Lung (tissue), 12 donors: ENCODE data around the gene RBM8A. TPM values are rescaled to one million over a fixed set of nuclear protein-coding genes. Genes with fewer than 3 reads are reported as not detected.
A peak's percentile ranks its signal among the peaks of the same experiment; 100 is the strongest.

Source experiments
- ATAC-seq: fragments of 200-7000 bp; cut with Tn5 transposase; one replicate; pipeline ENCODE4 v1.9.1; 2020; ENCODE audit warnings: moderate number of reproducible peaks; ENCODE audit not compliant: insufficient read depth, low FRiP score
- DNase-seq, 3 donors: peaks; one replicate each; pipeline ENCODE4 v3.0.0-alpha.2; 2013 to 2017
- H3K27ac ChIP-seq, 2 donors: one replicate each; pipeline ENCODE4 v1.5.1; 2013; ENCODE audit warnings: mild to moderate bottlenecking in 2 of 2, moderate library complexity in 2 of 2, control low read depth in 1 of 2, inconsistent platforms in 1 of 2, low read depth in 1 of 2, low read length in 1 of 2
- H3K27me3 ChIP-seq, 3 donors: one replicate each; pipeline ENCODE4 v1.5.1; 2013; ENCODE audit warnings: low read length in 2 of 3; ENCODE audit not compliant: control insufficient read depth in 3 of 3, insufficient read depth in 3 of 3
- H3K36me3 ChIP-seq, 4 donors: one replicate each; pipeline ENCODE4 v1.5.1; 2013; ENCODE audit warnings: low read length in 4 of 4, mild to moderate bottlenecking in 1 of 4, moderate library complexity in 1 of 4; ENCODE audit not compliant: control insufficient read depth in 4 of 4, insufficient read depth in 4 of 4
- H3K4me1 ChIP-seq, 5 donors: one replicate each; pipeline ENCODE4 v1.5.1; 2013; ENCODE audit warnings: low read length in 5 of 5, mild to moderate bottlenecking in 2 of 5, moderate library complexity in 1 of 5; ENCODE audit not compliant: control insufficient read depth in 5 of 5, insufficient read depth in 5 of 5
- H3K4me3 ChIP-seq: one replicate; pipeline ENCODE4 v1.5.1; 2013; ENCODE audit warnings: mild to moderate bottlenecking, control low read depth, moderate library complexity
- H3K9ac ChIP-seq, 2 donors: one replicate each; pipeline ENCODE4 v1.5.1; 2013; ENCODE audit warnings: low read length in 2 of 2, control low read depth in 1 of 2; ENCODE audit not compliant: insufficient read depth in 1 of 2
- H3K9me3 ChIP-seq, 4 donors: one replicate each; pipeline ENCODE4 v1.5.1; 2013; ENCODE audit warnings: low read length in 3 of 4, mild to moderate bottlenecking in 1 of 4, moderate library complexity in 1 of 4; ENCODE audit not compliant: control insufficient read depth in 4 of 4, insufficient read depth in 3 of 4
- WGBS, 2 donors: extraction: QIAGEN DNeasy Blood & Tissue Kit; methylation state at CpG; one replicate each; pipeline ENCODE4 v1.1.7; 2013; 5-methylcytosine and 5-hydroxymethylcytosine counted together
- polyA plus RNA-seq, 2 donors: library from polyadenylated mRNA; stranded (reverse); fragments of 200-250 nt; gene quantifications; one replicate each; pipeline ENCODE4 v1.2.1, GENCODE V29; 2013
- total RNA-seq, 2 donors: library from RNA; depleted of rRNA in 1 of 2; stranded (reverse); fragments of >200 nt in 1 of 2; gene quantifications; one replicate each; pipeline ENCODE4 v1.2.1, GENCODE V29; 2014 to 2021
- TF ChIP-seq, protein P1 (sequence below): IDR thresholded peaks from 2 replicates; pipeline ENCODE4 v1.5.1; 2012; ENCODE audit warnings: mild to moderate bottlenecking; ENCODE audit errors: control extremely low read depth, extremely low read depth
- donor health status: control.
- donor health status: control.
- donor health status: Bipolar disorder and iron deficiency.
- donor health status: healthy.
- donor health status: DM: yes; HTN: yes; CAD: no.

Gene RBM8A
- total and polyA plus RNA-seq, 4 donors = 106 to 152 (median 125) TPM

DNA sequence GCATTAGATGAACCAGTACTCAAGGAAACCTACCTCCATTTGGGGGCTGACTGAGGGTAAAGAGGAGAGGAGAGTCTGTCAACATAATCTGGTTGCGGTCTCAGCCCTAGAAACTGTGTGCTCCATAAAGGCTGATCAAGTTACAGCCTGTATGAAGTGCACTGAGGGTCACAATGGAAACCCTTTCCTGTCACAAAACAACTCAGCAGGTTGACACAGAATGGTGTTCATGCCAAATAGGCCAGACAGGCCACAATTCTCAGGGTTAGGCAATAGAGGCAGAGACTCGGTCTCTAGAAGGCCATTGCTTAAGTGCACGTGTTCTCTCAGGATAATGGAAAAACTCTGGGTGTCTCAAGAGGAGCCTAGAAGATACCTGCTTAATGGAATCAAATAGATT is 37.6 kb downstream of the RBM8A start:
- TF ChIP-seq, protein P1, sequence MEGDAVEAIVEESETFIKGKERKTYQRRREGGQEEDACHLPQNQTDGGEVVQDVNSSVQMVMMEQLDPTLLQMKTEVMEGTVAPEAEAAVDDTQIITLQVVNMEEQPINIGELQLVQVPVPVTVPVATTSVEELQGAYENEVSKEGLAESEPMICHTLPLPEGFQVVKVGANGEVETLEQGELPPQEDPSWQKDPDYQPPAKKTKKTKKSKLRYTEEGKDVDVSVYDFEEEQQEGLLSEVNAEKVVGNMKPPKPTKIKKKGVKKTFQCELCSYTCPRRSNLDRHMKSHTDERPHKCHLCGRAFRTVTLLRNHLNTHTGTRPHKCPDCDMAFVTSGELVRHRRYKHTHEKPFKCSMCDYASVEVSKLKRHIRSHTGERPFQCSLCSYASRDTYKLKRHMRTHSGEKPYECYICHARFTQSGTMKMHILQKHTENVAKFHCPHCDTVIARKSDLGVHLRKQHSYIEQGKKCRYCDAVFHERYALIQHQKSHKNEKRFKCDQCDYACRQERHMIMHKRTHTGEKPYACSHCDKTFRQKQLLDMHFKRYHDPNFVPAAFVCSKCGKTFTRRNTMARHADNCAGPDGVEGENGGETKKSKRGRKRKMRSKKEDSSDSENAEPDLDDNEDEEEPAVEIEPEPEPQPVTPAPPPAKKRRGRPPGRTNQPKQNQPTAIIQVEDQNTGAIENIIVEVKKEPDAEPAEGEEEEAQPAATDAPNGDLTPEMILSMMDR = no peak
- H3K27me3 ChIP-seq = peaks cover 0 to 4% (median under 1%) of the 10 kb centered on the region in 3 donors
- no peak overlapping the region for H3K4me3 ChIP-seq
- no peak overlapping the region for H3K9ac ChIP-seq
- peak overlapping the region in 1 of 2 donors; percentile 49 for H3K27ac ChIP-seq
- H3K36me3 ChIP-seq = no peaks in the 10 kb centered on the region
- H3K9me3 ChIP-seq = no peaks in the 10 kb centered on the region
- ATAC-seq (no peak), DNase-seq (peak in 1 of 3 donors; percentile 51)
- WGBS, 2 donors = 64 to 65% methylated on average over 3 of the region's 3 CpGs
- peaks cover 4 to 22% (median 15%) of the 10 kb centered on the region in 5 donors for H3K4me1 ChIP-seq

DNA sequence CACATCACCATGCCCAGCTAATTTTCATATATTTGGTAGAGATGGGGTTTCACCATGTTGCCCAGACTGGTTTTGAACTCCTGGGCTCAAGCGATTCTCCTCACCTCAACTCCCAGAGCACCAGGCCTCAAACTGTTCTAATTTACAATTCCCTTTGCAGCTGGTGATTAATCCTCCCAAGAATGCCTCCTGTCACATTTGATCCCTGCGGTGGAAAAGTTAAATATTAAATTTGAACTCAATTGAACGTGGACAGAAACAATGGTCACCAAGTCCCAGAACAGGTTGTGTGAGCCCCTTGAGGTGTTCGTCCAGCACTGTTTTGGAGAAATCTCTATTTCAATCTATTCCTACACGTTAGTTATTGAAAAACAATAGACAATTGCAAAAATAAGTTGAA is 39.7 kb downstream of the RBM8A start:
- H3K9ac ChIP-seq = no peak overlapping the region
- peaks cover 4 to 15% (median 10%) of the 10 kb centered on the region in 5 donors for H3K4me1 ChIP-seq
- H3K27ac ChIP-seq = no peak overlapping the region
- ATAC-seq = no peak
- H3K36me3 ChIP-seq = no peaks in the 10 kb centered on the region
- peaks cover 0 to 13% (median 5%) of the 10 kb centered on the region in 3 donors for H3K27me3 ChIP-seq
- TF ChIP-seq, protein P1 = no peak
- WGBS, 2 donors = 71 to 81% methylated on average over 5 of the region's 5 CpGs
- no peaks in the 10 kb centered on the region for H3K9me3 ChIP-seq
- no peak overlapping the region for H3K4me3 ChIP-seq
- DNase-seq = peak; percentile 24 to 46 (median 45)

DNA sequence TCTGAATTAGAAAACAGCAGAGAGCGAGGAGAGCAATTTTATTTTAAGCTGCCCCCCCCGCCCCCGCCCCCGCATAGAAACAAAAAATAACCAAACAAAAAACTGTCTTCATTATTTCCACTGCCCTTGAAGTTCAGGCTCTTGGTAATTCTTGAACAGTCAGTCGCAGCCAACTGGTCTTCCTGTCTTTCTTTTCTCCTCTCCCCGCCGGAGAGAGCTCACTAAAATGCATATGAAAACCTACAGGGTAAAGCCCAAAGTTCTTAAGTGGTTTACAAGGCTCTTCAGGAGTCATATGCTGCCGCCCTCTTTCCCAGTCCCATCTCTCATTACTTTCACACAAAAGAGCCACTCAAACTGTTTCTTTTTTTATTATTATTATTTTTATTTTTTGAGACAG is 40.5 kb downstream of the RBM8A start:
- no peaks in the 10 kb centered on the region for H3K36me3 ChIP-seq
- H3K9me3 ChIP-seq = no peaks in the 10 kb centered on the region
- H3K4me3 ChIP-seq = no peak overlapping the region
- H3K4me1 ChIP-seq = peaks cover 0 to 9% (median 6%) of the 10 kb centered on the region in 5 donors
- H3K27me3 ChIP-seq = peaks cover 0 to 13% (median 5%) of the 10 kb centered on the region in 3 donors
- no peak for DNase-seq
- TF ChIP-seq, protein P1 = no peak
- no peak overlapping the region for H3K9ac ChIP-seq
- peak overlapping the region in 1 of 2 donors; percentile 24 for H3K27ac ChIP-seq
- 62 to 73% methylated on average over 8 of the region's 8 CpGs for WGBS, 2 donors
- no peak for ATAC-seq

DNA sequence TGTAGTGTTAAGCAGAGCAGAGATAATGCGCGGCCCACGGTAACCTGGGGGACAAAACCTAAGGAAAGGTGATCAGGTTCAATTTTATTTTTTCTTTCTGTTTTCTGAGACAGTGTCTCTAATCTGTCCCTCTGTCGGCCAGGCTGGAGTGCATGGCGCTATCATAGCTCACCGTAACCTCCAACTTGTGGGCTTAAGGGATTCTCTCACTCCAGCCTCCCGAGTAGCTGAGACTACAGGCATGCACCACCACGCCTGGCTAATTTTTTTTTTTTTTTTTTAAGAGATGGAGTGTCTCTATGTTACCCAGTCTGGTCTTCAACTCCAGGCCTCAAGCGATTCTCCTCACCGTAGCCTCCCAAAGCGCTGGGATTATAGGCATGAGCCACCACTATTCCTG is 40.9 kb downstream of the RBM8A start:
- Histone ChIP-seq H3K4me1 (peaks cover 0 to 7% (median 3%) of the 10 kb centered on the region in 5 donors), H3K27ac (peak overlapping the region in 1 of 2 donors; percentile 24), H3K36me3 (no peaks in the 10 kb centered on the region), H3K27me3 (peaks cover 0 to 13% (median 5%) of the 10 kb centered on the region in 3 donors), H3K4me3 (no peak overlapping the region), H3K9ac (peak overlapping the region in 1 of 2 donors; percentile 38), H3K9me3 (no peaks in the 10 kb centered on the region)
- TF ChIP-seq, protein P1 = no peak
- 46 to 52% methylated on average over 11 of the region's 11 CpGs for WGBS, 2 donors
- DNase-seq (no peak), ATAC-seq (no peak)
